Tibial nerve (tissue), 4 donors: ENCODE measurements around the gene POLR3GL.

Experiments used
- CTCF ChIP-seq, 5 experiments: fragments of 200-600 bp in 3 of 5; fragments of 450-650 bp in 2 of 5; sonication (generic) in 3 of 5; IDR thresholded peaks; one replicate each; pipeline ENCODE4 v1.5.1; 2016 to 2019; ENCODE audit warnings: antibody characterized with exemption in 5 of 5, mild to moderate bottlenecking in 3 of 5, moderate library complexity in 2 of 5
- EP300 ChIP-seq, 2 donors: sonication (generic); formaldehyde crosslinking; IDR thresholded peaks; one replicate each; pipeline ENCODE4 v1.6.1; 2017; ENCODE audit warnings: antibody characterized with exemption in 2 of 2, mild to moderate bottlenecking in 1 of 2
- POLR2A ChIP-seq, 2 donors: fragments of 450-650 bp; IDR thresholded peaks; one replicate each; pipeline ENCODE4 v1.6.1; 2017; ENCODE audit warnings: antibody characterized with exemption in 2 of 2, mild to moderate bottlenecking in 2 of 2, moderate library complexity in 2 of 2

- TF ChIP-seq CTCF (IDR thresholded peaks at IDR 0.05) (no peak), POLR2A (IDR thresholded peaks at IDR 0.05) (no peak), EP300 (IDR thresholded peaks at IDR 0.05) (no peak)
Observed at GRCh38 chr1:146001709-146002108, 37.2 kb downstream of the POLR3GL start.
